Measurements from ENCODE around the gene RPRML.

DNA sequence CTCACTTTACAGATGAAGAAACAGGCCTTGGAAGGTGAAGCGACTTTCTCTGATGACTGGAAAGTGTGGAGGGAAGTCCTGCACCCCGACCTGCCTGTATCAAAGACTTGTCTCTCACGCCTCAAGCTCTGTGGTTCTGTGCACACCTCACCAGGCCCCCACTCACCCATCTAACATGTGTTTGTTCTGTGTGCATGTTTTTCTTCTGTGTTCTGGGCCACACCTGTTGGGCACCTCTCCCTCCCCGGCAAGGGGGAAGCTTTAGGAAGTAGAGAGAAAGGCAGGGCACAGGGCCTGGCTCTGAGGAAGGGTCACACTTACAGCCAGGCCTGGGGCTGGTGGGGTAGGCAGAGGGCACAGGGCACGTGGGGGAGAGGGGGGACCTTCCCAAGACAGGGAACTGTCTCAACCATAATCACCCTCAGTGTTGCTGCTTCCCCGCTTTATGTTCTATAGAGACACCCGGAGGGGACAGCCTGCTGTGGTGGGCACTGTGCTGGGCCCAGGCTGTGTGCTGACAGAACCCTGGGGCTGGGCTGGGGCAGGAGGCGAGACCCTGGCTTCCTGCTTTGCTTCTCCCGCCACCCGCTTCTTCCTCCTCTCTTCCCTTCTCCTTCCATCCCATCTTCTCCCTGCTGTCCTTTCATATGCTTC is 7.3 kb downstream of the RPRML start:
- no peak for TF ChIP-seq EP300 (IDR thresholded peaks at IDR 0.05; ENCODE audit: low read depth)
- TF ChIP-seq POLR2A (IDR thresholded peaks at IDR 0.05) = no peak
- TF ChIP-seq, protein P1, sequence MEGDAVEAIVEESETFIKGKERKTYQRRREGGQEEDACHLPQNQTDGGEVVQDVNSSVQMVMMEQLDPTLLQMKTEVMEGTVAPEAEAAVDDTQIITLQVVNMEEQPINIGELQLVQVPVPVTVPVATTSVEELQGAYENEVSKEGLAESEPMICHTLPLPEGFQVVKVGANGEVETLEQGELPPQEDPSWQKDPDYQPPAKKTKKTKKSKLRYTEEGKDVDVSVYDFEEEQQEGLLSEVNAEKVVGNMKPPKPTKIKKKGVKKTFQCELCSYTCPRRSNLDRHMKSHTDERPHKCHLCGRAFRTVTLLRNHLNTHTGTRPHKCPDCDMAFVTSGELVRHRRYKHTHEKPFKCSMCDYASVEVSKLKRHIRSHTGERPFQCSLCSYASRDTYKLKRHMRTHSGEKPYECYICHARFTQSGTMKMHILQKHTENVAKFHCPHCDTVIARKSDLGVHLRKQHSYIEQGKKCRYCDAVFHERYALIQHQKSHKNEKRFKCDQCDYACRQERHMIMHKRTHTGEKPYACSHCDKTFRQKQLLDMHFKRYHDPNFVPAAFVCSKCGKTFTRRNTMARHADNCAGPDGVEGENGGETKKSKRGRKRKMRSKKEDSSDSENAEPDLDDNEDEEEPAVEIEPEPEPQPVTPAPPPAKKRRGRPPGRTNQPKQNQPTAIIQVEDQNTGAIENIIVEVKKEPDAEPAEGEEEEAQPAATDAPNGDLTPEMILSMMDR (IDR thresholded peaks at IDR 0.05) = no peak
- TF ChIP-seq POLR2AphosphoS5 (IDR thresholded peaks at IDR 0.05) = no peak

All from transverse colon (tissue), 4 donors.